HG02678 (cell line): ENCODE results near the gene OLR1.

Experiments
- ATAC-seq: cut with Tn5 transposase; IDR thresholded peaks from one replicate; pipeline ENCODE4 v1.9.1; 2021; ENCODE audit warnings: mild to moderate bottlenecking, moderate library complexity; ENCODE audit not compliant: unreplicated experiment

The OLR1 gene

GRCh38 chr12:10110256-10110844 lies 61.6 kb downstream of the OLR1 start:
- no peak for ATAC-seq
